Dermis microvascular lymphatic vessel endothelial cell (primary cell): ENCODE results near the gene CACHD1. TPM values are rescaled to one million over a fixed set of nuclear protein-coding genes. Genes with fewer than 3 reads are reported as not detected.
A peak's percentile ranks its signal among the peaks of the same experiment; 100 is the strongest.

ENCODE experiments used
- DNase-seq, 2 donors: peaks; one replicate each; pipeline versions ENCODE4 v3.0.0 to v3.0.0-alpha.2; 2010; ENCODE audit warnings: low read depth in 2 of 2
- total RNA-seq: library from RNA; depleted of rRNA; stranded (reverse); fragments of >200 nt; gene quantifications from 2 replicates; pipeline ENCODE4 v1.2.1, GENCODE V29; 2014

CACHD1 gene
- total RNA-seq, 1 donor from 2014 or later: 2.8 TPM

GRCh38 chr1:64519901-64520300 is 50.0 kb downstream of the CACHD1 start:
- DNase-seq: no peak

GRCh38 chr1:64522740-64523139 is 52.8 kb downstream of the CACHD1 start:
- no peak for DNase-seq

- DNase-seq: no peak
Observed at GRCh38 chr1:64523413-64524337, 53.7 kb downstream of the CACHD1 start.

- DNase-seq: no peak
Observed at GRCh38 chr1:64524614-64525013, 54.7 kb downstream of the CACHD1 start.

- DNase-seq: no peak
Observed at GRCh38 chr1:64525116-64525686, 55.3 kb downstream of the CACHD1 start.

GRCh38 chr1:64526312-64526711 is 56.4 kb downstream of the CACHD1 start:
- DNase-seq: no peak

- DNase-seq: no peak
Observed at GRCh38 chr1:64527165-64527564, 57.2 kb downstream of the CACHD1 start.

- no peak for DNase-seq
Observed at GRCh38 chr1:64527786-64528185, 57.9 kb downstream of the CACHD1 start.

- DNase-seq: no peak
Observed at GRCh38 chr1:64530969-64531692, 61.2 kb downstream of the CACHD1 start.

GRCh38 chr1:64532646-64533045 is 62.7 kb downstream of the CACHD1 start:
- DNase-seq: no peak

GRCh38 chr1:64535938-64536835 is 66.3 kb downstream of the CACHD1 start:
- DNase-seq: peak; percentile 72 to 79

- no peak for DNase-seq
Observed at GRCh38 chr1:64536836-64537490, 67.0 kb downstream of the CACHD1 start.

GRCh38 chr1:64537942-64538341 is 68.0 kb downstream of the CACHD1 start:
- no peak for DNase-seq

- DNase-seq: no peak
Observed at GRCh38 chr1:64538389-64538788, 68.5 kb downstream of the CACHD1 start.

GRCh38 chr1:64539289-64539688 is 69.4 kb downstream of the CACHD1 start:
- no peak for DNase-seq

GRCh38 chr1:64539781-64540218 is 69.9 kb downstream of the CACHD1 start:
- peak in 1 of 2 donors; percentile 87 for DNase-seq

GRCh38 chr1:64540265-64540791 is 70.4 kb downstream of the CACHD1 start:
- peak; percentile 54 to 79 for DNase-seq

- no peak for DNase-seq
Observed at GRCh38 chr1:64542118-64542517, 72.2 kb downstream of the CACHD1 start.

GRCh38 chr1:64543831-64544230 is 73.9 kb downstream of the CACHD1 start:
- no peak for DNase-seq

- DNase-seq: no peak
Observed at GRCh38 chr1:64545118-64545843, 75.4 kb downstream of the CACHD1 start.
